H1 (cell line): ENCODE measurements around the gene CMSS1. TPM values are rescaled to one million over a fixed set of nuclear protein-coding genes. Genes with fewer than 3 reads are reported as not detected.

Experiments
- CTCF ChIA-PET: fragments of 300-600 bp; sonication (Branson Sonifier 250); formaldehyde crosslinking; loops from one replicate; lab custom pipeline; 2021; ENCODE audit not compliant: partially characterized antibody; lab: Charles Lee
- POLR2A ChIA-PET: fragments of 300-600 bp; sonication (Branson Sonifier 250); formaldehyde crosslinking; loops from one replicate; lab custom pipeline; 2021; ENCODE audit warnings: inconsistent platforms; ENCODE audit not compliant: partially characterized antibody; lab: Charles Lee
- DNase-seq, 2 experiments: peaks; one replicate each; pipeline versions ENCODE4 v3.0.0 to v3.0.0-alpha.2; 2010 to 2022; ENCODE audit warnings: low spot score in 2 of 2, low read depth in 1 of 2, mixed read lengths in 1 of 2
- FAIRE-seq: peaks from 2 replicates; lab custom pipeline; 2011; peaks lifted over from hg19 to GRCh38; lab: Jason Lieb, UNC
- H2AFZ ChIP-seq: 2 replicates; pipeline ENCODE4 v1.8.1; 2012; ENCODE audit warnings: low read length, inconsistent platforms
- H2AK5ac ChIP-seq: 2 replicates; pipeline ENCODE4 v1.6.1; 2013; ENCODE audit warnings: low read depth, low read length
- H2BK120ac ChIP-seq: replicated peaks from 2 replicates; pipeline ENCODE3; 2013; ENCODE audit warnings: low read depth, low read length, inconsistent platforms
- H2BK12ac ChIP-seq: 2 replicates; pipeline ENCODE4 v1.6.1; 2013; ENCODE audit warnings: low read depth, low read length
- H2BK15ac ChIP-seq: 2 replicates; pipeline ENCODE4 v1.6.1; 2013; ENCODE audit warnings: low read length
- H2BK20ac ChIP-seq: 2 replicates; pipeline ENCODE4 v1.6.1; 2013; ENCODE audit warnings: low read length
- H2BK5ac ChIP-seq: 2 replicates; pipeline ENCODE4 v1.6.1; 2013; ENCODE audit warnings: low read depth, low read length
- H3K14ac ChIP-seq: 2 replicates; pipeline ENCODE4 v1.6.1; 2013; ENCODE audit warnings: inconsistent platforms; ENCODE audit not compliant: insufficient read length
- H3K18ac ChIP-seq: 2 replicates; pipeline ENCODE4 v1.6.1; 2013; ENCODE audit warnings: low read length; ENCODE audit errors: extremely low read depth
- H3K23ac ChIP-seq: 2 replicates; pipeline ENCODE4 v1.6.1; 2013; ENCODE audit warnings: inconsistent platforms; ENCODE audit not compliant: insufficient read length
- H3K23me2 ChIP-seq: 2 replicates; pipeline ENCODE4 v1.6.1; 2013; ENCODE audit warnings: low read depth, low read length
- H3K27ac ChIP-seq: 2 replicates; pipeline ENCODE4 v1.6.1; 2011; ENCODE audit warnings: low read depth, low read length, inconsistent platforms
- H3K27me3 ChIP-seq, 4 experiments: replicated peaks in 1 of 4; 1 replicate in 1 of 4; 2 replicates in 3 of 4; pipeline versions ENCODE4 v1.6.1 to v1.8.1; 2011 to 2013; ENCODE audit warnings: low read length in 3 of 4, mild to moderate bottlenecking in 3 of 4, inconsistent platforms in 2 of 4, mixed read lengths in 2 of 4, moderate library complexity in 1 of 4; ENCODE audit not compliant: control insufficient read depth in 3 of 4, insufficient read depth in 3 of 4; ENCODE audit errors: extremely low read depth in 1 of 4
- H3K36me3 ChIP-seq, 4 experiments: 2 replicates each; pipeline versions ENCODE4 v1.6.1 to v1.8.1; 2011 to 2013; ENCODE audit warnings: mild to moderate bottlenecking in 4 of 4, low read length in 3 of 4, moderate library complexity in 2 of 4, control low read depth in 1 of 4, inconsistent platforms in 1 of 4; ENCODE audit not compliant: insufficient read depth in 4 of 4, control insufficient read depth in 2 of 4
- H3K4ac ChIP-seq: replicated peaks from 2 replicates; pipeline ENCODE3; 2013; ENCODE audit warnings: low read length, low read depth, mixed read lengths, inconsistent platforms; ENCODE audit not compliant: insufficient read length
- H3K4me1 ChIP-seq, 4 experiments: replicated peaks in 1 of 4; 1 replicate in 1 of 4; 2 replicates in 3 of 4; pipeline versions ENCODE4 v1.6.1 to v1.8.1; 2011 to 2013; ENCODE audit warnings: low read length in 3 of 4, inconsistent platforms in 2 of 4, mixed read lengths in 1 of 4; ENCODE audit not compliant: insufficient read depth in 4 of 4, control insufficient read depth in 3 of 4
- H3K4me2 ChIP-seq, 2 experiments: 2 replicates each; pipeline versions ENCODE4 v1.6.1 to v1.8.1; 2011 to 2013; ENCODE audit warnings: low read depth in 2 of 2, low read length in 2 of 2, control low read depth in 1 of 2, inconsistent platforms in 1 of 2, mild to moderate bottlenecking in 1 of 2; ENCODE audit not compliant: insufficient read depth in 1 of 2
- H3K4me3 ChIP-seq, 4 experiments: fragments of 200-600, 300-600 bp in 1 of 4; sonication (generic), shearing (Covaris generic), sonication (Bioruptor Twin) in 1 of 4; 2 replicates each; pipeline versions ENCODE4 v1.5.1 to v1.8.1; 2011 to 2016; ENCODE audit warnings: low read length in 4 of 4, low read depth in 3 of 4, control low read depth in 2 of 4, inconsistent platforms in 2 of 4, mild to moderate bottlenecking in 2 of 4, mixed read lengths in 1 of 4, moderate library complexity in 1 of 4; ENCODE audit not compliant: insufficient read depth in 2 of 4; ENCODE audit errors: extremely low read depth in 1 of 4
- H3K56ac ChIP-seq: replicated peaks from 2 replicates; pipeline ENCODE3; 2013; ENCODE audit warnings: low read depth, mild to moderate bottlenecking, mixed read lengths, low read length, inconsistent platforms; ENCODE audit not compliant: insufficient read length
- H3K79me1 ChIP-seq: 2 replicates; pipeline ENCODE4 v1.6.1; 2013; ENCODE audit warnings: low read depth, low read length, control low read depth
- H3K79me2 ChIP-seq, 2 experiments: 2 replicates each; pipeline versions ENCODE4 v1.6.1 to v1.8.1; 2012 to 2013; ENCODE audit warnings: low read length in 2 of 2, mild to moderate bottlenecking in 2 of 2, inconsistent platforms in 1 of 2; ENCODE audit not compliant: insufficient read depth in 2 of 2, control insufficient read depth in 1 of 2
- H3K9ac ChIP-seq, 4 experiments: replicated peaks in 1 of 4; 1 replicate in 1 of 4; 2 replicates in 3 of 4; pipeline versions ENCODE4 v1.6.1 to v1.8.1; 2011 to 2013; ENCODE audit warnings: low read depth in 3 of 4, low read length in 3 of 4, control low read depth in 2 of 4, mild to moderate bottlenecking in 2 of 4, moderate library complexity in 2 of 4, inconsistent platforms in 1 of 4; ENCODE audit errors: extremely low read depth in 1 of 4
- H3K9me3 ChIP-seq, 2 experiments: 2 replicates each; pipeline versions ENCODE4 v1.6.1 to v1.8.1; 2012 to 2013; ENCODE audit warnings: mild to moderate bottlenecking in 2 of 2, moderate library complexity in 2 of 2, control low read depth in 1 of 2, inconsistent platforms in 1 of 2, low read depth in 1 of 2, low read length in 1 of 2, mixed read lengths in 1 of 2; ENCODE audit not compliant: insufficient read depth in 2 of 2
- H4K20me1 ChIP-seq, 2 experiments: replicated peaks in 1 of 2; 2 replicates each; pipeline versions ENCODE3 to v1.8.1; 2011 to 2013; ENCODE audit warnings: inconsistent platforms in 2 of 2, low read length in 2 of 2, mild to moderate bottlenecking in 1 of 2; ENCODE audit not compliant: insufficient read depth in 2 of 2, control insufficient read depth in 1 of 2
- H4K5ac ChIP-seq: 2 replicates; pipeline ENCODE4 v1.6.1; 2013; ENCODE audit warnings: low read length, low read depth, mixed read lengths, inconsistent platforms; ENCODE audit not compliant: insufficient read length
- H4K8ac ChIP-seq: 2 replicates; pipeline ENCODE4 v1.8.0; 2013; ENCODE audit warnings: mild to moderate bottlenecking, moderate library complexity, low read length, inconsistent platforms; ENCODE audit not compliant: insufficient read depth; ENCODE audit errors: extremely low read depth
- H4K91ac ChIP-seq: replicated peaks from 2 replicates; pipeline ENCODE3; 2013; ENCODE audit warnings: low read length, mixed read lengths, inconsistent platforms; ENCODE audit not compliant: insufficient read length
- ASH2L ChIP-seq: fragments of 200-600, 300-600 bp; sonication (generic); IDR thresholded peaks from one replicate; pipeline ENCODE4 v1.7.1; 2017; ENCODE audit warnings: low read length
- ATF2 ChIP-seq: IDR thresholded peaks from 2 replicates; pipeline ENCODE4 v1.6.1; 2012; ENCODE audit warnings: low read length, inconsistent platforms
- CBX8 ChIP-seq: fragments of 300-800, 300-1000 bp; sonication (generic); IDR thresholded peaks from 2 replicates; pipeline ENCODE4 v1.7.1; 2016; ENCODE audit warnings: low read depth, low read length, borderline replicate concordance
- CHD1 ChIP-seq: IDR thresholded peaks from 2 replicates; pipeline ENCODE4 v1.6.1; 2012; ENCODE audit warnings: low read depth, low read length, improper control_type of control experiment
- CREB1 ChIP-seq: IDR thresholded peaks from 2 replicates; pipeline ENCODE4 v1.6.1; 2012; ENCODE audit warnings: inconsistent platforms
- CTCF ChIP-seq, 3 experiments: IDR thresholded peaks; 1 replicate in 2 of 3; 2 replicates in 1 of 3; pipeline versions ENCODE4 v1.5.1 to v1.6.1; 2011; ENCODE audit warnings: low read length in 3 of 3, mild to moderate bottlenecking in 3 of 3, inconsistent platforms in 2 of 3, low read depth in 1 of 3, moderate library complexity in 1 of 3; ENCODE audit not compliant: insufficient read depth in 1 of 3; ENCODE audit errors: control extremely low read depth in 1 of 3
- RFX5 ChIP-seq: IDR thresholded peaks from 2 replicates; pipeline ENCODE4 v1.6.1; 2011; ENCODE audit warnings: low read depth, low read length, improper control_type of control experiment, borderline replicate concordance
- SIX5 ChIP-seq: IDR thresholded peaks from 2 replicates; pipeline ENCODE4 v1.6.1; 2011; ENCODE audit warnings: mild to moderate bottlenecking, low read depth, low read length
- WGBS, 2 experiments: shearing (Covaris generic) in 1 of 2; methylation state at CpG; one replicate each; pipeline versions ENCODE4 v1.1.6 to v1.1.7; 2013 to 2015; ENCODE audit warnings: low lambda C conversion rate in 2 of 2, mixed read lengths in 2 of 2, inconsistent platforms in 1 of 2, low coverage in 1 of 2, missing lambda C conversion rate in 1 of 2; ENCODE audit not compliant: insufficient replicate concordance in 2 of 2, insufficient coverage in 1 of 2, insufficient read length in 1 of 2; ENCODE audit errors: extremely low coverage in 1 of 2, missing lambda C conversion rate in 1 of 2; 5-methylcytosine and 5-hydroxymethylcytosine counted together
- polyA plus RNA-seq, 7 experiments: library from polyadenylated mRNA; depleted of rRNA in 3 of 7; stranded (reverse) in 5 of 7; unstranded in 2 of 7; fragments of >200 nt in 5 of 7; fragments of 200-250 nt in 2 of 7; gene quantifications; 1 replicate in 5 of 7; 2 replicates in 1 of 7; 4 replicates in 1 of 7; pipeline versions ENCODE4 v1.2.1 to v1.2.3, GENCODE V29; 2011 to 2013; ENCODE audit warnings: missing spikeins in 2 of 7, mixed read lengths in 2 of 7
- total RNA-seq: library from RNA; stranded (reverse); fragmentation: NEBNext Ultra II Directional; extraction: Animal tissue kit (Norgen Biotek cat#: 25700); gene quantifications from 2 replicates; pipeline ENCODE4 v1.2.1, GENCODE V29; 2021

The CMSS1 gene
- total and polyA plus RNA-seq, 2 of the 8 experiments (the other 6 are each of a cell fraction or from before 2014, with no cell fraction given) = 15.2 to 75.1 TPM

GRCh38 chr3:100129941-100130340 lies 312.3 kb downstream of the CMSS1 start:
- H3K27ac ChIP-seq = no peak overlapping the region
- no peaks in the 10 kb centered on the region for H3K36me3 ChIP-seq
- H2AFZ ChIP-seq = no peak overlapping the region
- no peaks in the 10 kb centered on the region for H3K79me1 ChIP-seq
- H3K79me2 ChIP-seq = no peaks in the 10 kb centered on the region
- no peak overlapping the region for H3K56ac ChIP-seq
- no peak for DNase-seq
- H2BK12ac ChIP-seq = no peak overlapping the region
- H3K4me1 ChIP-seq = no peaks in the 10 kb centered on the region
- no peaks in the 10 kb centered on the region for H3K9me3 ChIP-seq
- H3K14ac ChIP-seq = no peak overlapping the region
- no peak overlapping the region for H3K23ac ChIP-seq
- H2AK5ac ChIP-seq = no peak overlapping the region
- POLR2A ChIA-PET = no interaction called here
- H3K27me3 ChIP-seq = no peaks in the 10 kb centered on the region
- H2BK20ac ChIP-seq = no peak overlapping the region
- H3K4me3 ChIP-seq = no peak overlapping the region
- H2BK120ac ChIP-seq = no peak overlapping the region
- no peak overlapping the region for H3K4me2 ChIP-seq
- no peak for TF ChIP-seq ATF2
- TF ChIP-seq CBX8 = no peak
- TF ChIP-seq SIX5 = no peak
- no peak for TF ChIP-seq ASH2L
- TF ChIP-seq CHD1 = no peak
- no peak for TF ChIP-seq RFX5
- TF ChIP-seq CREB1 = no peak
- TF ChIP-seq CTCF (IDR thresholded peaks at IDR 0.05; ENCODE audit: control extremely low read depth in 1 of 3, insufficient read depth in 1 of 3, low read depth in 1 of 3, low read length in 3 of 3) = no peak
- H3K9ac ChIP-seq = no peak overlapping the region
- H2BK15ac ChIP-seq = no peak overlapping the region
- no peak overlapping the region for H4K8ac ChIP-seq
- no peak for FAIRE-seq
- no peak overlapping the region for H3K4ac ChIP-seq
- no peak overlapping the region for H4K91ac ChIP-seq
- no peak overlapping the region for H4K5ac ChIP-seq
- H4K20me1 ChIP-seq = no peaks in the 10 kb centered on the region
- CTCF ChIA-PET = no interaction called here
- WGBS, 2 experiments = 100% methylated on average over 1 of the region's 1 CpG; no CpG with 5 or more reads in 1 of the 2 experiments
- no peaks in the 10 kb centered on the region for H3K23me2 ChIP-seq
- no peak overlapping the region for H3K18ac ChIP-seq
- H2BK5ac ChIP-seq = no peak overlapping the region
